Measurements from ENCODE around the gene MAP3K2.

Gene MAP3K2

DNA sequence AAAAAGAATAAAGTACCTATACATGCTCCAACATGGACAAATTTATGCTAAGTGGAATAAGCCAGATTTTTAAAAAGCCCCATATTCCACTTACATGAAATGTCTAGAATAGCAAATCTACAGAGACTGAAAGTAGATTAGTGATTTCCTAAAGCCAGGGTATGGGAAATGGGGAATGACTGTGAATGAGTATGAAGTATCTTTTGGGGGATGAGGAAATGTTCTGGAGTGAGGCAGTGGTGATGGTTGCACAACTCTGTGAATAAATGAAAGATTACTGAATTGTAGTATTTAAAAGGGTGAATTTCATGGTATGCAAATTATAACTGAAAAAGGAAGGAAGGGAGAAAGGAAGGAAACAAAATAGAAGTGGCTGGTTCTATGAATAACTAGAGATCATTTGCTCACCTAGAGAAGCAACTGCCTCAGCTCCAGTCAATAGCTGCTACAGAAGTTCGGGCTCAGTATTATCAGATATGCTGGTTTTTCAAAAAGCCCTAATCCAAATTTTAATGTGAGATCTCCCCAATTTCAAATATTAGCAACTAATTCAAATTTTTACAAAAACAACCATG lies 39.3 kb downstream of the MAP3K2 start:
- TF ChIP-seq, protein P1, sequence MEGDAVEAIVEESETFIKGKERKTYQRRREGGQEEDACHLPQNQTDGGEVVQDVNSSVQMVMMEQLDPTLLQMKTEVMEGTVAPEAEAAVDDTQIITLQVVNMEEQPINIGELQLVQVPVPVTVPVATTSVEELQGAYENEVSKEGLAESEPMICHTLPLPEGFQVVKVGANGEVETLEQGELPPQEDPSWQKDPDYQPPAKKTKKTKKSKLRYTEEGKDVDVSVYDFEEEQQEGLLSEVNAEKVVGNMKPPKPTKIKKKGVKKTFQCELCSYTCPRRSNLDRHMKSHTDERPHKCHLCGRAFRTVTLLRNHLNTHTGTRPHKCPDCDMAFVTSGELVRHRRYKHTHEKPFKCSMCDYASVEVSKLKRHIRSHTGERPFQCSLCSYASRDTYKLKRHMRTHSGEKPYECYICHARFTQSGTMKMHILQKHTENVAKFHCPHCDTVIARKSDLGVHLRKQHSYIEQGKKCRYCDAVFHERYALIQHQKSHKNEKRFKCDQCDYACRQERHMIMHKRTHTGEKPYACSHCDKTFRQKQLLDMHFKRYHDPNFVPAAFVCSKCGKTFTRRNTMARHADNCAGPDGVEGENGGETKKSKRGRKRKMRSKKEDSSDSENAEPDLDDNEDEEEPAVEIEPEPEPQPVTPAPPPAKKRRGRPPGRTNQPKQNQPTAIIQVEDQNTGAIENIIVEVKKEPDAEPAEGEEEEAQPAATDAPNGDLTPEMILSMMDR (IDR thresholded peaks at IDR 0.05; ENCODE audit: control insufficient read depth, extremely low read depth, insufficient read depth): no peak
- H3K4me3 ChIP-seq (ENCODE audit: low read depth, low read length): no peak overlapping the region
- no peak for DNase-seq (ENCODE audit: low read depth)

DNA sequence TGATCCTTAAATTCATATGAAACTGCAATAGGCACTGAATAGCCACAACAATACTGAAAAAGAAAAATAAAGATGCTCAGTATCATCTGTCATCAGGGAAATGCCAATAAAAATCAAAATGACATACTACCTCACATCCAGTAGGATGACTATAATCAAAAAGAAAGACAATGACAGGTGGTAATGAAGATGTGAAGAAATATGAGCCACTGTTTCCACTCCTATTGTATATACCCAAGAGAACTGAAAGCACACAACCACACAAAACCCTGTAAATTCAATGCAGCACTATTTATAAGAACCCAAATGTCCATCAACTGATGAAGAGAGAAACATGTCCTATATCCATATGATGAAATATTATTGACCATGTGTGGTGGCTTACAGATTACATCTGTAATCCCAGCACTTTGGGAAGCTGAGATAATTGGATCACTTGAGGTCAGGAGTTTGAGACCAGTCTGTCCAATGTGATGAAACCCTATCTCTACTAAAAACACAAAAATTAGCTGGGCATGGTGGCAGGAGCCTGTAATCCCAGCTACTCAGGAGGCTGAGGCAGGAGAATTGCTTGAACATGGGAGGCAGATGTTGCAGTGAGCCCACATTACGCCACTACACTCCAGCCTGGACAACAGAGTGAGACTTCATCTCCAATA lies 39.9 kb downstream of the MAP3K2 start:
- no peak for DNase-seq (ENCODE audit: low read depth)
- TF ChIP-seq, protein P1 (IDR thresholded peaks at IDR 0.05; ENCODE audit: control insufficient read depth, extremely low read depth, insufficient read depth): no peak
- no peak overlapping the region for H3K4me3 ChIP-seq (ENCODE audit: low read depth, low read length)

DNA sequence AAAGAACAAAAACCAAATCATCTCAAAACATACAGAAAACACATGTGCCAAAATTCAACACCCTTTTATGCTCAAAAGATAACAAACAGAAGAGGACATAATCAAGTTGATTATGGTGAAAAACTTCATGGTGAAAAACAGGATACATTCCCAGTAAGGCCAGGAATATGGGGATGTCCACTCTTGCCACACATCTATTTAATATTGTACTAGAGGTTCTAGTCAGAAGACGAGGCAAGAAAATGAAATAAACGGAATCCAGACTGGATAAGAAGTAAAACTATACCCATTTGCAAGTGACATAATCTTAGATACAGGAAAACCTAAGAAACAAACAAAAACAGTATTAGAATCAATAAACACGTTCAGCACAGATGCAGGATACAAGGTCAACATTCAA lies 40.8 kb downstream of the MAP3K2 start:
- H3K4me3 ChIP-seq (ENCODE audit: low read depth, low read length): no peak overlapping the region

DNA sequence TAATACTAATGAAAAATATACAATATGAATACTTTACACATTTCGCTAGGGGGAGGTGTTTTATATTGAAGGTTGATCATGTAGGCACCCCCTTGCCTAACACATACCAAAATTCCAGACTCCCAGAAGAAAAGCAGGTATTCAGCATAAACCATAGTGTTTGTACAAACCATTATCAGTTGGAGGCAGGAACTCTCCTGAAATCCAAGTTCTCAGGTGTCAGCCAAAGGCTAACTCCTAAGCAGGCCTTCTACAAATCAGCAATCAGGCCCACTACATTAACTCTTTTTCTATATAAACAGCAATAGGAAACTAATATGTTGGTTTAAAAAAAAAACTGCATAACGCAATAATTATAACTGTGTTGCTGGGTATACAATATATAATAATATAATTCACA lies 44.5 kb downstream of the MAP3K2 start:
- no peak overlapping the region for H3K4me3 ChIP-seq (ENCODE audit: low read depth, low read length)
- TF ChIP-seq, protein P1 (IDR thresholded peaks at IDR 0.05; ENCODE audit: control insufficient read depth, extremely low read depth, insufficient read depth): no peak
- no peak for DNase-seq (ENCODE audit: low read depth)

More for the DNA sequence above, 40.8 kb downstream of the MAP3K2 start:
- TF ChIP-seq, protein P1 (IDR thresholded peaks at IDR 0.05; ENCODE audit: control insufficient read depth, extremely low read depth, insufficient read depth): no peak
- no peak for DNase-seq (ENCODE audit: low read depth)

DNA sequence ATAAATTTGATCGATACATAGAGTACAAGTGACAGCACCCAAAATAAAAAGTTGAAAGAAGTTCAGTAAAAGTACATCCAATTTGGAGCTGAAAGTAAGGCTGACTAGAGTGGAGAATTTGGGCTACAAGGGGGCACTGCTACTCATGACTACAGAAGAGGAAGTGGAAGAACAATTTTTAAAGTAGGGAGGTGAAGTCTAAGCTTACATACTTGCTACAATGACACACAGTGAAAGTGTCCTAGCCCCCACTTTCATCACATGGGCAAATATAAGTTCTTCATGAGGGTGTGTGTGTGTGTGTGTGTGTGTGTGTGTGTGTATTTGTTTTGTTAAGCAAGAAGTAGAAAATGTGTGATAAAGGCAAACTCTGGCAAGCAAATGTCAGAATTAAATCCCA lies 45.7 kb downstream of the MAP3K2 start:
- DNase-seq (ENCODE audit: low read depth): no peak
- TF ChIP-seq, protein P1 (IDR thresholded peaks at IDR 0.05; ENCODE audit: control insufficient read depth, extremely low read depth, insufficient read depth): no peak

DNA sequence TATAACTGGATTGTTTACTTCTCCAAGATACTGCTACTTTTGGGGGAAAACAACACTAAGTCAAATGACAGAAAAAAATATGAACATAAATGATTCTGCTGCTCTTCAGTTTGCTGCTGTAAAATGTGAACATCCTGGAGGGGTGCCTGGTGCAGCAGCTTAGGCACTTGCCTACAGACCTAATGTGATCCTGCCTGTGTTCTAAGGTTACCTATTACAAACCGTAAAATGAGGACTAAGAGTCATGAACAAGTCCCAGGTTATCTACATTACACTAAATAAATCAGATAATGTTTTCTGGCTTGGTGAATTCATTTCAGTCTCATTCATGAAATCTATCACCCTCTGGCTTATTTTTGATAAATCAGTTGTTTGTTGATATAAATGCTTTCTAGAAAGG lies 55.4 kb downstream of the MAP3K2 start:
- TF ChIP-seq, protein P1 (IDR thresholded peaks at IDR 0.05; ENCODE audit: control insufficient read depth, extremely low read depth, insufficient read depth): no peak
- DNase-seq (ENCODE audit: low read depth): no peak
- H3K4me3 ChIP-seq (ENCODE audit: low read depth, low read length): no peak overlapping the region

More for the DNA sequence above, 45.7 kb downstream of the MAP3K2 start:
- no peak overlapping the region for H3K4me3 ChIP-seq (ENCODE audit: low read depth, low read length)

DNA sequence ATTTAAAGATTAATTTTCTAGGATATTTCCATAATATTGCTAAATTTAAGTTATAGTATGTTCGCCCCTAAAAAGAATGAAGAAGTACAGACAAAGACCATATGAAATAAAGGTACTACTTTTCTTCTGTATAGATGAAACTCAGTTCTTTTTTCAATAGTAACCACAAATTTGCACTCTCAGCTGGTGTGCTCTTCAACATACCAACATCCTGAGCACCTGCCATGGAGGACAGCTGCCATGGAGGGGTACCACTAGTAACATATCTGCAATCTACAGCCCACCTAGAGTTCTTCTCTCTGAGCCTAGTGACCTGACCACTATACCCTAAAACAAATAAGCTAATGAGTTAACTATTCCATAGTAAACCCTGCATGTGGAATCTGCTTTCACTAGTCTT lies 57.0 kb downstream of the MAP3K2 start:
- TF ChIP-seq, protein P1 (IDR thresholded peaks at IDR 0.05; ENCODE audit: control insufficient read depth, extremely low read depth, insufficient read depth): no peak
- H3K4me3 ChIP-seq (ENCODE audit: low read depth, low read length): no peak overlapping the region
- no peak for DNase-seq (ENCODE audit: low read depth)

All from LNCaP clone FGC (cell line).